HCT116 (cell line): ENCODE results near the gene S100Z. TPM values are rescaled to one million over a fixed set of nuclear protein-coding genes. Genes with fewer than 3 reads are reported as not detected.

Source experiments
- ATAC-seq: fragments of 200-7000 bp; cut with Tn5 transposase; 2 replicates; pipeline ENCODE4 v1.9.1; 2020; ENCODE audit warnings: mild to moderate bottlenecking, moderate library complexity
- BruUV-seq: library from RNA; stranded (reverse); fragments of 400-500 nt; replicated peaks from 2 replicates; lab custom pipeline; 2021; lab: Mats Ljungman, UMichigan
- CTCF ChIA-PET: fragments of 300-600 bp; sonication (Branson Sonifier 250); formaldehyde crosslinking; loops from one replicate; lab custom pipeline; 2021; ENCODE audit warnings: antibody characterized with exemption; lab: Charles Lee
- POLR2A ChIA-PET: fragments of 300-600, 350-600 bp; sonication (Branson Sonifier 250); formaldehyde crosslinking; loops from one replicate; lab custom pipeline; 2021; ENCODE audit warnings: antibody characterized with exemption; lab: Charles Lee
- RAD21 ChIA-PET, 2 experiments: fragments of 300-600 bp; sonication (Branson Sonifier 250); formaldehyde crosslinking; loops; one replicate each; lab custom pipeline; 2023; ENCODE audit warnings: low total read pairs in 2 of 2; ENCODE audit not compliant: uncharacterized antibody in 2 of 2, unreplicated experiment in 2 of 2, low non-redundant PET in 1 of 2; lab: Charles Lee
- DNase-seq: peaks from one replicate; pipeline ENCODE4 v3.0.0-alpha.2; 2010; ENCODE audit warnings: low read depth, low spot score
- H2AFZ ChIP-seq: fragments of 200-600 bp; shearing (Covaris generic), sonication (generic); 2 replicates; pipeline ENCODE4 v1.6.1; 2017; ENCODE audit warnings: low read depth, mixed run types, mixed read lengths, antibody characterized with exemption, low read length; ENCODE audit not compliant: poor library complexity, severe bottlenecking
- H3K27ac ChIP-seq: 2 replicates; pipeline ENCODE4 v1.5.1; 2012; ENCODE audit warnings: low read depth, low read length
- H3K27me3 ChIP-seq: fragments of 200-600 bp; sonication (generic); 2 replicates; pipeline ENCODE4 v1.6.1; 2016; ENCODE audit warnings: mixed run types, low read length, mixed read lengths; ENCODE audit not compliant: insufficient read depth
- H3K36me3 ChIP-seq, 2 experiments: fragments of 200-500 bp in 1 of 2; fragments of 200-600 bp in 1 of 2; sonication (Bioruptor generic) in 1 of 2; sonication (generic) in 1 of 2; 2 replicates each; pipeline versions ENCODE4 v1.5.1 to v1.6.1; 2014 to 2016; ENCODE audit warnings: low read length in 2 of 2, inconsistent platforms in 1 of 2, mixed read lengths in 1 of 2, mixed run types in 1 of 2; ENCODE audit not compliant: insufficient read depth in 2 of 2, control insufficient read depth in 1 of 2
- H3K4me1 ChIP-seq, 2 experiments: fragments of 200-600 bp in 1 of 2; sonication (generic) in 1 of 2; 2 replicates each; pipeline versions ENCODE4 v1.5.1 to v1.6.1; 2012 to 2017; ENCODE audit warnings: low read length in 2 of 2, inconsistent platforms in 1 of 2, mild to moderate bottlenecking in 1 of 2, mixed read lengths in 1 of 2, mixed run types in 1 of 2, moderate library complexity in 1 of 2; ENCODE audit not compliant: insufficient read depth in 2 of 2, control insufficient read depth in 1 of 2
- H3K4me2 ChIP-seq: fragments of 200-600 bp; sonication (generic); 2 replicates; pipeline ENCODE4 v1.6.1; 2017; ENCODE audit warnings: mixed run types, low read length, mixed read lengths
- H3K4me3 ChIP-seq, 2 experiments: fragments of 200-600 bp in 1 of 2; sonication (generic) in 1 of 2; replicated peaks in 1 of 2; 2 replicates each; pipeline ENCODE4 v1.5.1; 2011 to 2016; ENCODE audit warnings: low read length in 2 of 2, control low read depth in 1 of 2, low read depth in 1 of 2, mild to moderate bottlenecking in 1 of 2, mixed read lengths in 1 of 2, mixed run types in 1 of 2
- H3K79me2 ChIP-seq: fragments of 200-600 bp; sonication (generic); 2 replicates; pipeline ENCODE4 v1.6.1; 2017; ENCODE audit warnings: mild to moderate bottlenecking, mixed run types, low read length, moderate library complexity, mixed read lengths; ENCODE audit not compliant: insufficient read depth
- H3K9ac ChIP-seq: fragments of 200-600 bp; sonication (generic); 2 replicates; pipeline ENCODE4 v1.6.1; 2016; ENCODE audit warnings: low read length, mixed read lengths
- H3K9me2 ChIP-seq: fragments of 200-600 bp; sonication (generic), shearing (Covaris generic); 2 replicates; pipeline ENCODE4 v1.6.1; 2017; ENCODE audit warnings: mixed run types, mild to moderate bottlenecking, moderate library complexity; ENCODE audit not compliant: insufficient read depth
- H3K9me3 ChIP-seq, 2 experiments: fragments of 200-500 bp in 1 of 2; fragments of 200-600 bp in 1 of 2; sonication (Bioruptor generic) in 1 of 2; sonication (generic) in 1 of 2; 2 replicates each; pipeline ENCODE4 v1.6.1; 2014 to 2017; ENCODE audit warnings: low read length in 2 of 2, mixed read lengths in 2 of 2, inconsistent platforms in 1 of 2, low read depth in 1 of 2, mild to moderate bottlenecking in 1 of 2, mixed run types in 1 of 2, moderate library complexity in 1 of 2; ENCODE audit not compliant: control insufficient read depth in 1 of 2, insufficient read depth in 1 of 2
- H4K20me1 ChIP-seq: fragments of 200-600 bp; sonication (generic), shearing (Covaris generic); 2 replicates; pipeline ENCODE4 v1.6.1; 2017; ENCODE audit warnings: mixed run types, mild to moderate bottlenecking, moderate library complexity; ENCODE audit not compliant: insufficient read depth
- ATF3 ChIP-seq: IDR thresholded peaks from 2 replicates; pipeline ENCODE4 v1.6.1; 2012
- CBX3 ChIP-seq: IDR thresholded peaks from 2 replicates; pipeline ENCODE4 v1.6.1; 2012; ENCODE audit warnings: low read depth
- CEBPB ChIP-seq: IDR thresholded peaks from 2 replicates; pipeline ENCODE4 v1.6.1; 2012; ENCODE audit warnings: low read depth
- ELF1 ChIP-seq: IDR thresholded peaks from 2 replicates; pipeline ENCODE4 v1.6.1; 2012; ENCODE audit warnings: low read depth, borderline replicate concordance
- FOSL1 ChIP-seq: IDR thresholded peaks from 2 replicates; pipeline ENCODE4 v1.6.1; 2012; ENCODE audit warnings: low read depth
- JUND ChIP-seq: IDR thresholded peaks from 2 replicates; pipeline ENCODE4 v1.6.1; 2012
- MAX ChIP-seq: IDR thresholded peaks from 2 replicates; pipeline ENCODE4 v1.6.1; 2012
- POLR2A ChIP-seq: IDR thresholded peaks from 2 replicates; pipeline ENCODE4 v1.7.0; 2011; ENCODE audit warnings: borderline replicate concordance; ENCODE audit not compliant: insufficient read depth, insufficient read length; ENCODE audit errors: extremely low read depth
- POLR2AphosphoS5 ChIP-seq: IDR thresholded peaks from 2 replicates; pipeline ENCODE4 v1.6.1; 2011; ENCODE audit warnings: mild to moderate bottlenecking, low read depth, low read length, moderate library complexity
- SIN3A ChIP-seq: IDR thresholded peaks from 2 replicates; pipeline ENCODE4 v1.6.1; 2012; ENCODE audit warnings: low read depth
- SP1 ChIP-seq: IDR thresholded peaks from 2 replicates; pipeline ENCODE4 v1.6.1; 2012; ENCODE audit warnings: low read depth
- SRF ChIP-seq: IDR thresholded peaks from 2 replicates; pipeline ENCODE4 v1.6.1; 2012; ENCODE audit warnings: low read depth
- YY1 ChIP-seq: IDR thresholded peaks from 2 replicates; pipeline ENCODE4 v1.6.1; 2011; ENCODE audit warnings: low read length, low read depth, moderate library complexity, mild to moderate bottlenecking; ENCODE audit not compliant: insufficient replicate concordance; ENCODE audit errors: extremely low read depth
- ZBTB33 ChIP-seq: IDR thresholded peaks from 2 replicates; pipeline ENCODE4 v1.6.1; 2011; ENCODE audit warnings: mild to moderate bottlenecking, low read length, moderate library complexity; ENCODE audit not compliant: insufficient replicate concordance; ENCODE audit errors: extremely low read depth
- intact Hi-C: fragments of 100-400 bp; cut with micrococcal nuclease; formaldehyde crosslinking; loops from 2 replicates; pipeline ENCODE4 v1.10.0; 2022
- total RNA-seq: library from RNA; stranded (reverse); gene quantifications from one replicate; pipeline ENCODE4 v1.2.1, GENCODE V29; 2021; ENCODE audit not compliant: unreplicated experiment

The S100Z gene
- total RNA-seq, 1 experiment from 2014 or later = not detected

- POLR2A ChIA-PET = no interaction called here
- no peak for TF ChIP-seq YY1
- TF ChIP-seq ATF3 = no peak
- TF ChIP-seq POLR2A = no peak
- TF ChIP-seq JUND = no peak
- no peak for TF ChIP-seq POLR2AphosphoS5
- TF ChIP-seq CBX3 = no peak
- no peak for TF ChIP-seq ZBTB33
- no peak for TF ChIP-seq FOSL1
- TF ChIP-seq SRF = no peak
- TF ChIP-seq ELF1 = no peak
- TF ChIP-seq SP1 = no peak
- no peak for TF ChIP-seq CEBPB
- no peak for TF ChIP-seq MAX
- TF ChIP-seq SIN3A = no peak
- Histone ChIP-seq H3K36me3 (no peaks in the 10 kb centered on the region), H3K9me2 (no peaks in the 10 kb centered on the region), H3K4me2 (no peak overlapping the region), H3K79me2 (no peaks in the 10 kb centered on the region), H3K9ac (no peak overlapping the region), H3K27me3 (no peaks in the 10 kb centered on the region), H3K4me3 (no peak overlapping the region), H3K4me1 (peaks cover 2 to 5% of the 10 kb centered on the region in 2 experiments; a peak in 1 of 4 replicates), H3K9me3 (no peaks in the 10 kb centered on the region), H3K27ac (no peak overlapping the region), H2AFZ (no peak overlapping the region), H4K20me1 (no peaks in the 10 kb centered on the region)
- ATAC-seq = no peak
- DNase-seq = no peak
- RAD21 ChIA-PET = no interaction called here
- intact Hi-C loops = loop anchor here (5.0 kb wide), 1 partner anchor 36 kb away; no protein-coding TSS in a partner anchor
- BruUV-seq = no TSS peak
- CTCF ChIA-PET = no interaction called here
These were observed 106.2 kb downstream of the S100Z start for GRCh38 chr5:76956033-76956432.
